ENCODE results near the gene SIT1.

Gene SIT1

GRCh38 chr9:35666549-35666948, 15.8 kb upstream of the SIT1 start:
- TF ChIP-seq REST (IDR thresholded peaks at IDR 0.05; ENCODE audit: insufficient read depth in 1 of 2, low read depth in 2 of 2, low read length in 2 of 2) (no peak), TAF1 (IDR thresholded peaks at IDR 0.05; ENCODE audit: borderline replicate concordance, insufficient read depth, low read length) (no peak), POLR2AphosphoS5 (IDR thresholded peaks at IDR 0.05; ENCODE audit: low read depth, low read length) (no peak)

- TF ChIP-seq POLR2AphosphoS5 (IDR thresholded peaks at IDR 0.05; ENCODE audit: low read depth, low read length): no peak
- no peak for TF ChIP-seq SIN3A (IDR thresholded peaks at IDR 0.05; ENCODE audit: borderline replicate concordance, insufficient read depth, low read length)
- TF ChIP-seq TAF1 (IDR thresholded peaks at IDR 0.05; ENCODE audit: borderline replicate concordance, insufficient read depth, low read length): no peak
- no peak for TF ChIP-seq FOXP2 (optimal IDR thresholded peaks at IDR 0.05; ENCODE audit: borderline replicate concordance, extremely low read depth, extremely low read length, insufficient read depth)
- TF ChIP-seq REST (IDR thresholded peaks at IDR 0.05; ENCODE audit: insufficient read depth in 1 of 2, low read depth in 2 of 2, low read length in 2 of 2): no peak
Measured at GRCh38 chr9:35666045-35666444, 15.3 kb upstream of the SIT1 start.

- TF ChIP-seq SIN3A (IDR thresholded peaks at IDR 0.05; ENCODE audit: borderline replicate concordance, insufficient read depth, low read length) (no peak), REST (IDR thresholded peaks at IDR 0.05; ENCODE audit: insufficient read depth in 1 of 2, low read depth in 2 of 2, low read length in 2 of 2) (no peak), POLR2AphosphoS5 (IDR thresholded peaks at IDR 0.05; ENCODE audit: low read depth, low read length) (no peak), FOXP2 (optimal IDR thresholded peaks at IDR 0.05; ENCODE audit: borderline replicate concordance, extremely low read depth, extremely low read length, insufficient read depth) (no peak), TAF1 (IDR thresholded peaks at IDR 0.05; ENCODE audit: borderline replicate concordance, insufficient read depth, low read length) (no peak)
Measured at GRCh38 chr9:35665471-35665818, 14.7 kb upstream of the SIT1 start.

GRCh38 chr9:35664531-35665470, 14.1 kb upstream of the SIT1 start, which contains the start of gene ARHGEF39:
TSS of gene ARHGEF39 (minus strand) at chr9:35665195. CDS start at chr9:35665169, 26 bp downstream.
- TF ChIP-seq FOXP2 (optimal IDR thresholded peaks at IDR 0.05; ENCODE audit: borderline replicate concordance, extremely low read depth, extremely low read length, insufficient read depth) (peak; percentile 67), TAF1 (IDR thresholded peaks at IDR 0.05; ENCODE audit: borderline replicate concordance, insufficient read depth, low read length) (no peak), SIN3A (IDR thresholded peaks at IDR 0.05; ENCODE audit: borderline replicate concordance, insufficient read depth, low read length) (no peak), POLR2AphosphoS5 (IDR thresholded peaks at IDR 0.05; ENCODE audit: low read depth, low read length) (peak; percentile 55; the same call in 1 of the 2 replicates)

- TF ChIP-seq FOXP2 (optimal IDR thresholded peaks at IDR 0.05; ENCODE audit: borderline replicate concordance, extremely low read depth, extremely low read length, insufficient read depth): no peak
- TF ChIP-seq POLR2AphosphoS5 (IDR thresholded peaks at IDR 0.05; ENCODE audit: low read depth, low read length): no peak
- TF ChIP-seq SIN3A (IDR thresholded peaks at IDR 0.05; ENCODE audit: borderline replicate concordance, insufficient read depth, low read length): no peak
- TF ChIP-seq REST (IDR thresholded peaks at IDR 0.05; ENCODE audit: insufficient read depth in 1 of 2, low read depth in 2 of 2, low read length in 2 of 2): no peak
- no peak for TF ChIP-seq TAF1 (IDR thresholded peaks at IDR 0.05; ENCODE audit: borderline replicate concordance, insufficient read depth, low read length)
Measured at GRCh38 chr9:35662437-35662836, 11.7 kb upstream of the SIT1 start.
